Measurements from ENCODE around the gene POLR1D.

DNA sequence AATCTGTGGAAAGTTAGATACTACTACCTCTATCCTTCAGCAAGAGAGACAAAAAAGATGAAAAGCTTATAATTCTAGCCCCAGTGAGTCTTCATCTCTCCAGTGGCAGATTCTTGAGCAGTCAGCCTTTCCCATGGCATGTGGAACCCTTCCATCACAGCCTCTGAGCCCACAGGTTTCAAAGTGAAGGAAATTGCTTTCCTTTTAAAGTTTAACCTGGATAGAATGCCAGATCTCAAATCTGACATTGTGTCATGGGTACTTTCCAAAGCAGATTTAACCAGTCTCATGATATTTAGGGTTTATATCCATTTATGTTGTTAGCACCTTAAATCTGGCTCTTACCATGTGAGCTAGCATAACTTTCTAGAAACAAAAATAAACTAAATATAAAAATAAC is 39.3 kb downstream of the POLR1D start:
- TF ChIP-seq, protein P1, sequence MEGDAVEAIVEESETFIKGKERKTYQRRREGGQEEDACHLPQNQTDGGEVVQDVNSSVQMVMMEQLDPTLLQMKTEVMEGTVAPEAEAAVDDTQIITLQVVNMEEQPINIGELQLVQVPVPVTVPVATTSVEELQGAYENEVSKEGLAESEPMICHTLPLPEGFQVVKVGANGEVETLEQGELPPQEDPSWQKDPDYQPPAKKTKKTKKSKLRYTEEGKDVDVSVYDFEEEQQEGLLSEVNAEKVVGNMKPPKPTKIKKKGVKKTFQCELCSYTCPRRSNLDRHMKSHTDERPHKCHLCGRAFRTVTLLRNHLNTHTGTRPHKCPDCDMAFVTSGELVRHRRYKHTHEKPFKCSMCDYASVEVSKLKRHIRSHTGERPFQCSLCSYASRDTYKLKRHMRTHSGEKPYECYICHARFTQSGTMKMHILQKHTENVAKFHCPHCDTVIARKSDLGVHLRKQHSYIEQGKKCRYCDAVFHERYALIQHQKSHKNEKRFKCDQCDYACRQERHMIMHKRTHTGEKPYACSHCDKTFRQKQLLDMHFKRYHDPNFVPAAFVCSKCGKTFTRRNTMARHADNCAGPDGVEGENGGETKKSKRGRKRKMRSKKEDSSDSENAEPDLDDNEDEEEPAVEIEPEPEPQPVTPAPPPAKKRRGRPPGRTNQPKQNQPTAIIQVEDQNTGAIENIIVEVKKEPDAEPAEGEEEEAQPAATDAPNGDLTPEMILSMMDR (IDR thresholded peaks at IDR 0.05) = no peak
- TF ChIP-seq EZH2 (IDR thresholded peaks at IDR 0.05) = no peak
